ENCODE measurements around the gene RUNX1. TPM values are rescaled to one million over a fixed set of nuclear protein-coding genes. Genes with fewer than 3 reads are reported as not detected.

RUNX1 gene
- total and polyA plus RNA-seq, 2 of the 13 experiments (the other 11 are each of a cell fraction or from before 2014, with no cell fraction given), result 5.4 to 6.4 TPM

DNA sequence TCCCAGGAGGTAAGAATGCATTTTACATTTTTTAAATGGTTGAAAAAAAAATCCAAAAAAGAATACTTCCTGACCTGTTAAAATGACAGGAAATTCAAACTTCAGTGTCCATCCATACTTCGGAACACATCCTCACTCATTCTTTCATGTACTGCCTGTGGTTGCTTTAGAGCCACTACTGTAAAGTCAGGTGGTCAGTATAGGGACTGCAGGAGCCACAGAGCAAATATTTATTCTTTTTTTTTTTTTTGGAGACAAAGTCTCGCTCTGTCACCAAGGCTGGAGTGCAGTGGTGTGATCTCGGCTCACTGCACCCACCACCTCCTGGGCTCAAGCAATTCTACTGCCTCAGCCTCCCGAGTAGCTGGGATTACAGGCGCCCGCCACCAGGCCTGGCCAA is 255.6 kb downstream of the RUNX1 start (continued):
- TF ChIP-seq POGZ (CRISPR knock-in tag; IDR thresholded peaks at IDR 0.05), result 0 out of 2 replicates have a peak, but pooled peaks have one; percentile 26
- TF ChIP-seq ZNF546 (CRISPR knock-in tag; conservative IDR thresholded peaks at IDR 0.05), result no peak
- TF ChIP-seq ZNF3 (CRISPR knock-in tag; IDR thresholded peaks at IDR 0.05), result no peak
- no peak for TF ChIP-seq YEATS4 (CRISPR knock-in tag; IDR thresholded peaks at IDR 0.05; ENCODE audit: borderline replicate concordance)
- no peak for TF ChIP-seq ZKSCAN5 (CRISPR knock-in tag; IDR thresholded peaks at IDR 0.05)
- TF ChIP-seq, protein P1, sequence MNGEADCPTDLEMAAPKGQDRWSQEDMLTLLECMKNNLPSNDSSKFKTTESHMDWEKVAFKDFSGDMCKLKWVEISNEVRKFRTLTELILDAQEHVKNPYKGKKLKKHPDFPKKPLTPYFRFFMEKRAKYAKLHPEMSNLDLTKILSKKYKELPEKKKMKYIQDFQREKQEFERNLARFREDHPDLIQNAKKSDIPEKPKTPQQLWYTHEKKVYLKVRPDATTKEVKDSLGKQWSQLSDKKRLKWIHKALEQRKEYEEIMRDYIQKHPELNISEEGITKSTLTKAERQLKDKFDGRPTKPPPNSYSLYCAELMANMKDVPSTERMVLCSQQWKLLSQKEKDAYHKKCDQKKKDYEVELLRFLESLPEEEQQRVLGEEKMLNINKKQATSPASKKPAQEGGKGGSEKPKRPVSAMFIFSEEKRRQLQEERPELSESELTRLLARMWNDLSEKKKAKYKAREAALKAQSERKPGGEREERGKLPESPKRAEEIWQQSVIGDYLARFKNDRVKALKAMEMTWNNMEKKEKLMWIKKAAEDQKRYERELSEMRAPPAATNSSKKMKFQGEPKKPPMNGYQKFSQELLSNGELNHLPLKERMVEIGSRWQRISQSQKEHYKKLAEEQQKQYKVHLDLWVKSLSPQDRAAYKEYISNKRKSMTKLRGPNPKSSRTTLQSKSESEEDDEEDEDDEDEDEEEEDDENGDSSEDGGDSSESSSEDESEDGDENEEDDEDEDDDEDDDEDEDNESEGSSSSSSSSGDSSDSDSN (CRISPR knock-in tag; IDR thresholded peaks at IDR 0.05), result no peak
- no peak for TF ChIP-seq NBN (conservative IDR thresholded peaks at IDR 0.05)
- TF ChIP-seq, protein P2, sequence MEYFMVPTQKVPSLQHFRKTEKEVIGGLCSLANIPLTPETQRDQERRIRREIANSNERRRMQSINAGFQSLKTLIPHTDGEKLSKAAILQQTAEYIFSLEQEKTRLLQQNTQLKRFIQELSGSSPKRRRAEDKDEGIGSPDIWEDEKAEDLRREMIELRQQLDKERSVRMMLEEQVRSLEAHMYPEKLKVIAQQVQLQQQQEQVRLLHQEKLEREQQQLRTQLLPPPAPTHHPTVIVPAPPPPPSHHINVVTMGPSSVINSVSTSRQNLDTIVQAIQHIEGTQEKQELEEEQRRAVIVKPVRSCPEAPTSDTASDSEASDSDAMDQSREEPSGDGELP (IDR thresholded peaks at IDR 0.05; ENCODE audit: borderline replicate concordance, low read depth), result peak; percentile 53; the same call in 1 of the 2 replicates
- peak; percentile 36; the same call in 1 of the 2 replicates for TF ChIP-seq GFI1 (CRISPR knock-in tag; IDR thresholded peaks at IDR 0.05; ENCODE audit: borderline replicate concordance)
- no peak for TF ChIP-seq ZNF678 (CRISPR knock-in tag; IDR thresholded peaks at IDR 0.05)
- TF ChIP-seq PLRG1 (conservative IDR thresholded peaks at IDR 0.05), result no peak
- TF ChIP-seq ETV6 (CRISPR knock-in tag; conservative IDR thresholded peaks at IDR 0.05), result no peak
- TF ChIP-seq, protein P3, sequence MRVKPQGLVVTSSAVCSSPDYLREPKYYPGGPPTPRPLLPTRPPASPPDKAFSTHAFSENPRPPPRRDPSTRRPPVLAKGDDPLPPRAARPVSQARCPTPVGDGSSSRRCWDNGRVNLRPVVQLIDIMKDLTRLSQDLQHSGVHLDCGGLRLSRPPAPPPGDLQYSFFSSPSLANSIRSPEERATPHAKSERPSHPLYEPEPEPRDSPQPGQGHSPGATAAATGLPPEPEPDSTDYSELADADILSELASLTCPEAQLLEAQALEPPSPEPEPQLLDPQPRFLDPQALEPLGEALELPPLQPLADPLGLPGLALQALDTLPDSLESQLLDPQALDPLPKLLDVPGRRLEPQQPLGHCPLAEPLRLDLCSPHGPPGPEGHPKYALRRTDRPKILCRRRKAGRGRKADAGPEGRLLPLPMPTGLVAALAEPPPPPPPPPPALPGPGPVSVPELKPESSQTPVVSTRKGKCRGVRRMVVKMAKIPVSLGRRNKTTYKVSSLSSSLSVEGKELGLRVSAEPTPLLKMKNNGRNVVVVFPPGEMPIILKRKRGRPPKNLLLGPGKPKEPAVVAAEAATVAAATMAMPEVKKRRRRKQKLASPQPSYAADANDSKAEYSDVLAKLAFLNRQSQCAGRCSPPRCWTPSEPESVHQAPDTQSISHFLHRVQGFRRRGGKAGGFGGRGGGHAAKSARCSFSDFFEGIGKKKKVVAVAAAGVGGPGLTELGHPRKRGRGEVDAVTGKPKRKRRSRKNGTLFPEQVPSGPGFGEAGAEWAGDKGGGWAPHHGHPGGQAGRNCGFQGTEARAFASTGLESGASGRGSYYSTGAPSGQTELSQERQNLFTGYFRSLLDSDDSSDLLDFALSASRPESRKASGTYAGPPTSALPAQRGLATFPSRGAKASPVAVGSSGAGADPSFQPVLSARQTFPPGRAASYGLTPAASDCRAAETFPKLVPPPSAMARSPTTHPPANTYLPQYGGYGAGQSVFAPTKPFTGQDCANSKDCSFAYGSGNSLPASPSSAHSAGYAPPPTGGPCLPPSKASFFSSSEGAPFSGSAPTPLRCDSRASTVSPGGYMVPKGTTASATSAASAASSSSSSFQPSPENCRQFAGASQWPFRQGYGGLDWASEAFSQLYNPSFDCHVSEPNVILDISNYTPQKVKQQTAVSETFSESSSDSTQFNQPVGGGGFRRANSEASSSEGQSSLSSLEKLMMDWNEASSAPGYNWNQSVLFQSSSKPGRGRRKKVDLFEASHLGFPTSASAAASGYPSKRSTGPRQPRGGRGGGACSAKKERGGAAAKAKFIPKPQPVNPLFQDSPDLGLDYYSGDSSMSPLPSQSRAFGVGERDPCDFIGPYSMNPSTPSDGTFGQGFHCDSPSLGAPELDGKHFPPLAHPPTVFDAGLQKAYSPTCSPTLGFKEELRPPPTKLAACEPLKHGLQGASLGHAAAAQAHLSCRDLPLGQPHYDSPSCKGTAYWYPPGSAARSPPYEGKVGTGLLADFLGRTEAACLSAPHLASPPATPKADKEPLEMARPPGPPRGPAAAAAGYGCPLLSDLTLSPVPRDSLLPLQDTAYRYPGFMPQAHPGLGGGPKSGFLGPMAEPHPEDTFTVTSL (CRISPR knock-in tag; IDR thresholded peaks at IDR 0.05; ENCODE audit: borderline replicate concordance), result peak; percentile 39; the same call in 1 of the 2 replicates
- no peak for TF ChIP-seq ZNF775 (CRISPR knock-in tag; IDR thresholded peaks at IDR 0.05; ENCODE audit: borderline replicate concordance)
- TF ChIP-seq FOXA1 (IDR thresholded peaks at IDR 0.05), result no peak
- peak; percentile 48; the same call in 1 of the 2 replicates for TF ChIP-seq FOXA1 (CRISPR knock-in tag; IDR thresholded peaks at IDR 0.05)
- TF ChIP-seq ZNF619 (CRISPR knock-in tag; IDR thresholded peaks at IDR 0.05), result no peak
- TF ChIP-seq ZNF780A (CRISPR knock-in tag; IDR thresholded peaks at IDR 0.05), result no peak
- TF ChIP-seq EHMT2 (IDR thresholded peaks at IDR 0.05; ENCODE audit: borderline replicate concordance, low read depth, low read length), result no peak
- no peak for TF ChIP-seq KLF13 (CRISPR knock-in tag; IDR thresholded peaks at IDR 0.05)
- no peak for TF ChIP-seq MIER2 (CRISPR knock-in tag; IDR thresholded peaks at IDR 0.05)
- TF ChIP-seq ZNF143 (CRISPR knock-in tag; IDR thresholded peaks at IDR 0.05), result no peak
- peak; percentile 32; the same call in 1 of the 2 replicates for TF ChIP-seq HNF4A (CRISPR knock-in tag; IDR thresholded peaks at IDR 0.05)
- TF ChIP-seq ZFP82 (CRISPR knock-in tag; IDR thresholded peaks at IDR 0.05; ENCODE audit: borderline replicate concordance), result no peak

Data from HepG2 (cell line).